ENCODE measurements around the gene C17orf114.
"Not testable (repeated sequence)": the region's sequence is repeated elsewhere in the genome, so short reads cannot be mapped to it uniquely, and the experiment has no call there.

C17orf114 gene

DNA sequence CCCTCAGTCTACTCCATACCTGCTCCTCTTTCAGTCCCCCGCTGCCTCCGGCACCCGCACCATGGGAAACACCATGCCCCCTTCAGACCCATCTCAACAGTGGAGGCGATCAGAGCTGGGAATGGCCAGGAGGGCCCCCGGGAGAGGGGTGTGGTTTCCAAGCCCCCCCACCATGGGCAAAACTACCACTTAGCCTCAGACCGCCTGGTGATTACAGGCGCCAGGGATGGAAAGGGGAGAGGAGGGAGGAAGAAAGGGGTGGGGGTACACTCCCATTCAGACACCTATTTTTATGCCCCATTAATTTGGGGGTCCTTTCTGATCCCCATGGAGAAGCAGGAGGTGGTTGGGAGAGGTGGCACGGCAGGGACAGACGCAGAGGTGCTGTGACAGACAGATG is at the start of gene C17orf114:
Gene C17orf114 (minus strand): TSS at position 101 of the 400 bp plus-strand sequence.
- DNase-seq (ENCODE audit: low read depth), result no peak

DNA sequence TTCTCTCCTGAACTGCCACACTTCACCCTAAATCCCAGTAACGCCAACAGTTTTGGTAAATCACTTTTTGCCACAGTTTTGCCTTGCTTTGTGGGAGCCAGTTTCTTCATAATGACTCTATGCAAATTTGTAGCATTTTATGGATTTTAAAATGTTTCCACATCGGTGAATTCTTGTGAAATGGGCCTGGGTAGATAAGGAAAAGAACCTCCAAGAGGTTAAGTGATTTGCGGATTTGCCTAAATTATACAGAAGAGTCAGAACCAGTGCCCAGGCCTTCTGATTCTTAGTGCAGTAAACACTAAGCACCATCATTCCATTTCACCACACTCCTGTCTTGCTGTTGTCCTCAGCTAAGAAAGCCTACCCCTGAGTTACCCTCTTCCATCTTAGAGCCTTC is 49.0 kb upstream of the C17orf114 start:
- DNase-seq (ENCODE audit: low read depth), result no peak

- DNase-seq (ENCODE audit: low read depth), result no peak
Observed at GRCh38 chr17:4850246-4850645, 48.1 kb upstream of the C17orf114 start.

- no peak for DNase-seq (ENCODE audit: low read depth)
Observed at GRCh38 chr17:4849011-4849536, 46.9 kb upstream of the C17orf114 start.

DNA sequence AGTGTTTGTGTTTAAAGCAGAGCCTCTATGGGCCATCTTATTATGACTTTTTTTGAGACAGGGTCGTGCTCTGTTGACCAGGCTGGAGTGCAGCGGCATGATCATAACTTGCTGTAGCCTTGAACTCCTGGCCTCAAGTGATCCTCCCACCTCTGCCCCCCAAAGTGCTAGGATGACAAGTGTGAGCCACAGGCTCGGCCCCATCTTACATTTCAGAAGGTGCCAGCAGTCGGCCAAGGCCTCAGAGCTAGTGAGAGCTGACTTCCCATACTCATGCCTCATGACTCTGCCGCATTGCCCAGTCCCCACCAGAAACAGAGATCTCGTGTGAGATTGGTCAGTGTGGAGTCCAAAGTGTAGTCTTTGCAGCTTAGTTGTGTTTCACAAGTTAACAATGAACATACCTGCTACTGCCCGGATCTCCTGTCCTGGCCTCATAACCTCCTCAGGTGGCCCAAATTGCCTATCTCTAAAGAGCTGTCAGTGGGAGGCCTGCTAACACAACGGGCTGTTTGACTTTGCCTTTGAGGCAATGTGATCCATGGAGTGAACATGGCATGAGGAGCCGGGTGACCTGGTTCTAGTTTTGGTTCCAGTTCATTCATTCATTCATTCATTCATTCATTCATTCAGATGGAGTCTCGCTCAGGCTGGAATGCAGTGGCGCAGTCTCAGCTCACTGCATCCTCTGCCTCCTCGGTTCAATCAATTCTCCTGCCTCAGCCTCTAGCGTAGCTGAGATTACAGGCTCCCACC is 44.7 kb upstream of the C17orf114 start:
- no peak for DNase-seq (ENCODE audit: low read depth)

- DNase-seq (ENCODE audit: low read depth), result no peak
Observed at GRCh38 chr17:4845118-4845517, 43.0 kb upstream of the C17orf114 start.

GRCh38 chr17:4843321-4844000 is 41.3 kb upstream of the C17orf114 start:
- DNase-seq (ENCODE audit: low read depth), result no peak

GRCh38 chr17:4842376-4842775 is 40.2 kb upstream of the C17orf114 start:
- no peak for DNase-seq (ENCODE audit: low read depth)

DNA sequence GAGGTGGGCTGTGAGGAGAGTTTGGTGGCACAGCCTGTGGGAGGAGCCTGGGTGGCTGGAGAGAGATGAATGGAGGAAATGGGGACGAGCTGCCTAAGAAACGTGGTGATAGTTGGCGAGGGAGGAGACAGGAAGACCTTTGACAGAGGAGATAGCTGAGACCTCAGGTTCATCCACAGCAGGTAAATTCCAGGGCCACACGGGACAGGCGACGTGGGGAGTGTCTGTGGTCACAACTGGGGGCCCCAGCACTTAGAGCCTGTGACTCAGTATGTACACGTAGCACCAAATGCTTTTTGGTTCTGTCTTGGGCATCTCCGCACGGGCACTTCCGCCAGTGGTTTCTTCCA is 38.7 kb upstream of the C17orf114 start:
- no peak for DNase-seq (ENCODE audit: low read depth)

GRCh38 chr17:4839965-4840892 is 38.1 kb upstream of the C17orf114 start:
- no peak for DNase-seq (ENCODE audit: low read depth)

DNA sequence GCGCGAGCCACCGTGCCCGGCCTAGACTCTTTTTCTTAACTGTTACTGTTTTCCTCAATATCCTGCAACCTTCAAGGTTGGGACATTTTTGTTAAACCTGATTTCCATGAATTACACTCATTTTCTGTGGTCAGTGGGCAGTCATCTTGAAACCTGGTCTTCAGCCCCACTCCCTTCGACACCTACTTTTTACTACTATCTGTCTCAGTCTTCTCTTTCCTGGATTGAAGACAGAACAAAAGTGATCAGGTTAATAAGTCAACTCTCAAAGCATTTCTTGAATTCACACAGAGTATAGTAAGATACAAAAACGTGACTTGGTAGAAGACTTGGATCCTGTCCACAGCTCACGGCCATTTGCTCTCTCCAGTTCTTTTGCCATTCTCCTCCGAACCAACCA is 37.1 kb upstream of the C17orf114 start:
- DNase-seq (ENCODE audit: low read depth), result no peak

DNA sequence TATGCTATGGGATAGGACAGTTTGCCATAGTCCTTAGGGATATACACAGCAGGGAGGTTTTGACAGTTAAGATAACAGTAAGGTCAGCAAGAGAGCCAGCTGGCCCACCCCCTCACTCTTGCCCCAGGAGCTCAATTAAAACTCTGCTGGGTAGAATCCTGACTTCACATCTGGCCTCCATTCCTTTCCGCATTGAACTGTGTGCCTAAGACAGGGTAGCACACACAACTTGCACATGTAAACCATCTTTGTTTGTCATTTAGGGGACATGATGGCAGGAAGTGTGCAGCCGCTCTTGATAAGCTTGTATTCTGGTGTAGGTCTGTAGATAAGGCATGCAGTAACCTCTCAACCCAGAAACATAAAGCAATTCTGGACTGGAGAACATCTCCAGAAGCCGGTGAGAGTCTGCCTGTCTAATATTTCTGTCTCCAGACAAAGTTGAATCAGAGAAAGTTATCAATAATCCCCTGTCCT is 36.2 kb upstream of the C17orf114 start:
- no peak for DNase-seq (ENCODE audit: low read depth)

DNA sequence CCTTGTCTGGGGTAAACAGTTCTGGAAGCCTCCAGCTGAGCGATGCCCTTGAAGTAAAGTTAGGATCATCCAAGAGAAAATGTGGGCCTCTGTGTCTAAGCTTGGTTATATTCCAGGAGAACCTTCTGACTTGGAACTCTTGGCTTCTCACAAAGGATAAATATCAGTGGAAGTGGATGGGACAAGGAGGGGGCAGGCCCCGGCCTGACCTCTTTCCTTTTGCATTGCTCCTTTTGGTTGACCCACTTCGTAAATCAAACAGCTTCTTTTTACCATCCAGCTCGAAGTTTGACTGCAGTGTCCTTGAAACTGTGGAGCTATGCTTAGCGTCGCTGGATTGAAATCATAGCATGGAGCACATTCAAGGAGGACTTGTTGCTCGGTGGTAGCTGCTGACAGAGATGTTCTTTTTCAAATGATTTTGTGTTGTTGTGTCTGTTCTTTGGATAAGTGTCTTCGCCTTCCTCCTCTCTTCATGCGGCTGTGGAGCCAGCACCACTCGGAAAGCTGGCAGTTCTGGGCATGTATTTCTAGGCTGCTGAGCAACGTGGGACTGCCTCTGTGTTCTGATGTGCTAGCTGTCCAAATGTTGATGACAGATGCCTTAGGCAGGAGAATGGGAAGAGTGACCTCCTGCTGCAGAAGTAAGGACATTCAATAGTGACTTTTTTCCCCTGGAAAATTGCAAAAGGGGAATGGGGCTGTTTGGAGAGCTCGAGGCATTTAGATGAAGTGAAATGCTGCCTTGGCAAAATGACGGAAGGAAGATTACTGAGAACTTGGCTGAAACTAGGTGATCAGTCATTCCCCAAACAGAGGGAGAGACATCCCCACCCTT is 35.6 kb upstream of the C17orf114 start:
- no peak for DNase-seq (ENCODE audit: low read depth)

- DNase-seq (ENCODE audit: low read depth), result no peak
Observed at GRCh38 chr17:4836221-4836620, 34.1 kb upstream of the C17orf114 start.

DNA sequence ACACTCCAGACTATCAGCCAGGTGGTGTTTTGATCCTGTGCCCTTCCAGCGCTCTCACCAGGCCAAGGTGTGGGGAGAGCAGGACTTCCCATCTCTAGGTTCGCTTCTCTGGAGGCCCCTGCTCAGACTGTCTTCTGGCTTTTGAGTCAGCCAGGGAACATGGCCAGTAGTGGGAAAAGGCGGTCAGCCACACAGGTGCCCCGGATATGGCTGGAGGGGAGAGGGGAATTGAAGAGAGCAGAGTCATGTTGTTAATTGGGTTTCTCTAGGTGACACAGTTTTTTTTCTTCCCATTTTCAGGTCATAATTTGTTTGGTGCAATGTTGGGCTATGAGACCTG is 32.5 kb upstream of the C17orf114 start:
- DNase-seq (ENCODE audit: low read depth), result no peak

- no peak for DNase-seq (ENCODE audit: low read depth)
Observed at GRCh38 chr17:4833941-4834680, 32.0 kb upstream of the C17orf114 start.

DNA sequence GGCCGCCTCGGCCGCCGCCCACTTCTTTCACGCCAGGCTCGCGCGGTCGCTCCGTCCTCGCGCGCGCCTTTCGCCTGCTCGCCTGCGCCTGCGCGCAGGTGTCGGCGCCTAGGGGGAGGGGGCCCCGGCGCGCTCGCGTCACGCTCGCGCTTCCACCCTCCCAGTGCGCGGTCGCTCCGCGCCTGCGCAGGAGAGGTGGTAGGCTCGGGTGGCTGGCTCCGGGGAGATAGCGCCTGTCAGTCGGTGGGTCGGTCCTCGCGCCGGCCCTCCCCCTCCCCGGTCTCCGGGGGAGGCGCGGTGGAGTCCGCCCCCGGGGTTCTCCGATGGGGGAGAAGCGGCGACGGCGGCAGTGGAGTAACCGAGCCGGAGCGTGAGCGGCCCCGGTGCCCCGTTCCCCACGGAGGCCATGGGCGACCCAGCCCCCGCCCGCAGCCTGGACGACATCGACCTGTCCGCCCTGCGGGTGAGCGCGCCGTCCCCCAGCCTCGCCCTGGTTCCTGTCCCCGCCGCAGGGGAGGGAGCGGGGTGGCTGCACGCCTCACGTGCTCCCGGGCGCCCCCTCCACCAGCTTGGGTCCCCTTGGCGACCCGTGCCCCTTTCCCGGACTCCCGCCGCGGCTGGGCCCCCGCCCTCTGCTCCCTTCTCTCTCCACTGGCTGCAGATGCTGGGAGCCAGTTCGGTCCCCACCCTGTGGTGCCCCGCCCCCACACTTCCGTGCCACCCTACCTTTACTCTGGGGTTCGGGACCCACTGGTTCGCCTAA is 31.2 kb upstream of the C17orf114 start, which contains the start of gene MINK1:
Gene MINK1 (plus strand): TSS at position 163 of the 763 bp plus-strand sequence. CDS start 244 bp downstream, at position 407.
- peak; percentile 72 for DNase-seq (ENCODE audit: low read depth)

- not testable (repeated sequence) for DNase-seq (ENCODE audit: low read depth)
Observed at GRCh38 chr17:4832829-4833177, 30.7 kb upstream of the C17orf114 start.

DNA sequence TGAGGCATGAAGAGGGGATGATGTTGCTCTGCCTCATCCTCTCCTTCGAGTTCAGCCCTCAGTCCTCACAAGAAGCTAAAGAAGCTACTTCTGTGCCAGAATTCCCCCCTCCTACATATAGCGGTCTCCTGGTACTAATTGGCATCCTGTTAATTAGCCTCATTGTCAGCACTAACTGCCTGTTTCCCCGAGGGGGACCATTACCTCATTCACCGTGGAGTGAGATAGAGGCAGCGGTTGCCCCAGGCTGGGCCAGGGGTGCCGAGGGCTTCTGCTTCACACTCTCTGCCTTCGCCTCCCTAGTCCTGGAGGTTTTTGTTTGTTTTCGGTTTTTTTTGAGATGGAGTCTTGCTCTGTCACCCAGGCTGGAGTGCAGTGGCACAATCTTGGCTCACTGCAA is 25.3 kb upstream of the C17orf114 start:
- DNase-seq (ENCODE audit: low read depth), result no peak
